ENCODE measurements around the gene B3GAT1.
"Not testable (repeated sequence)": the region's sequence is repeated elsewhere in the genome, so short reads cannot be mapped to it uniquely, and the experiment has no call there.

B3GAT1 gene, protein sequence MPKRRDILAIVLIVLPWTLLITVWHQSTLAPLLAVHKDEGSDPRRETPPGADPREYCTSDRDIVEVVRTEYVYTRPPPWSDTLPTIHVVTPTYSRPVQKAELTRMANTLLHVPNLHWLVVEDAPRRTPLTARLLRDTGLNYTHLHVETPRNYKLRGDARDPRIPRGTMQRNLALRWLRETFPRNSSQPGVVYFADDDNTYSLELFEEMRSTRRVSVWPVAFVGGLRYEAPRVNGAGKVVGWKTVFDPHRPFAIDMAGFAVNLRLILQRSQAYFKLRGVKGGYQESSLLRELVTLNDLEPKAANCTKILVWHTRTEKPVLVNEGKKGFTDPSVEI

DNA sequence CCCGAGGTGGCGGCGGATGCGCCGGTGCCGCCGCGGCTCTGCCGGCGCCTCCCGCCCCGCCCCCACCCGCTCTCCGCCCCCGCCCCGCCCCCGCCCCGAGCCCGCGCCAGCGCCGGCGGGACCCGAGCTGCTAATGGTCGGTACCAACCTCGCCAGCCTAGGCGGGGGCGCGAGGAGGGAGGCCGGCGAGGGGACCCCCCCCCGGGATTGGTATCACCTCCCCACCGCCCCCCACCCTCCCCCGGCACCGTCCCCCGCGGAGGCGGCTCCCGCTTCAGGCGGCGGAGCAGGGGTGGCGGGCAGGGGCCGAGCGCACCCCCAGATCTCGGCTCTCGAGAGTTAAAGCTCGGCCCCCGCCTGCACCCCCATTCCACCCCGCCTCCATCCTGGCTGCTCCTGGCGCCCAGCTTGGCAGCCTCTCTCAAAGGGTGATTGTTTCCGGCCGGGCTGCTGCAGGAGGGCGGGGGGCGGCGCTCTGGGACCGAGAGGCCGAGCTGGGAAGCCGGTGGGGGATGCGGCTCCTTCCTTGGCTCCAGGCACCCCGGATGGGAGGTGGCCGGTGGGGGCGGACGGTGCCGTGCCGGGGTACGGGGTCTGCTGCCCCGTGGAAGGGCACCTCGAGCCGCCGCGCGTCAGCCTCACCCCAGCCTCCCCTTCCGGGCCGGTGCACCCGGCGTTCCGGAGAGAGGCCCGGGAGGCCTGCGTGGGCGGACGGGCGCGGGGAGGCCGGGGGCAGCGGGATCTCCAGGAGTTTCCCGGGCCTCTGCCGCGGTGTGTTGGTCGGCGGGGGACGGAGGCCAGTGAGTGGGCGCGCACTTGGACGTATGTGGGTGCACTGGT lies at the start of gene B3GAT1:
Gene B3GAT1 (minus strand): TSS at position 40 of the 840 bp plus-strand sequence. CDS start 24,583 bp downstream, outside the sequence.
- peak; percentile 59 for DNase-seq

DNA sequence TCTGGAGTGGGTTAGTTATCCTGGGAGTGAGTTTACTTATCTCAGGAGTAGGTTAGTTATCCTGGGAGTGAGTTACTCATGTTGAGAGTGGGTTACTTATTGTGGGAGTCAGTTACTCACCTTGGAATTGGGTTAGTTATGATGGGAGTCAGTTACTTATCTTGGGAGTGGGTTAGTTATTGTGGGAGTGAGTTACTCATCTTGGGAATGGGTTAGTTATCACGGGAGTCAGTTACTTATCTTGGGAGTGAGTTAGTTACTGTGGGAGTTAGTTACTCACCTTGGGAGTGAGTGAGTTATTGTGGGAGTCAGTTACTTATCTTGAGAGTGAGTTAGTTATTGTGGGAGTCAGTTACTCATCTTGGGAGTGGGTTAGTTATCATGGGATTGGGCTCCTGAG lies 49.6 kb upstream of the B3GAT1 start:
- DNase-seq: no peak

DNA sequence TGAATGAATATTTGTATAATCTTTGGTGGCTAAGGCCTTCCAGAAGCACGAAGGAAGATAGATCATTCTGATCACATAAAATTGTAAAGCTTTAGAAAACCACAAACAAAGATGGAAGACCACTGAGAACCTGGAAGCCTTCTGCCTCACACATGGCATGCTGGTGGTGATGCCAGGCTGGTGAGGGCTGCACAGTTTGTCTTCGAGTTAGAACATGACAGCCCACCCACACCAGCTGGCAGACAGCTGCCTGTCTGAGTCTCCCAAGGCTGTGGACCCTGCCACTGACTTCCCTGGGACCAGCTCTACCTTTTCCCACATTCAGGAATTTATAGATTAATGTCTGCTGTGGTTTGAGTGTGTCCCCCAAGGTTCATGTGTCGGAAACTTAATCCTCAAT lies 48.8 kb upstream of the B3GAT1 start:
- no peak for DNase-seq

DNA sequence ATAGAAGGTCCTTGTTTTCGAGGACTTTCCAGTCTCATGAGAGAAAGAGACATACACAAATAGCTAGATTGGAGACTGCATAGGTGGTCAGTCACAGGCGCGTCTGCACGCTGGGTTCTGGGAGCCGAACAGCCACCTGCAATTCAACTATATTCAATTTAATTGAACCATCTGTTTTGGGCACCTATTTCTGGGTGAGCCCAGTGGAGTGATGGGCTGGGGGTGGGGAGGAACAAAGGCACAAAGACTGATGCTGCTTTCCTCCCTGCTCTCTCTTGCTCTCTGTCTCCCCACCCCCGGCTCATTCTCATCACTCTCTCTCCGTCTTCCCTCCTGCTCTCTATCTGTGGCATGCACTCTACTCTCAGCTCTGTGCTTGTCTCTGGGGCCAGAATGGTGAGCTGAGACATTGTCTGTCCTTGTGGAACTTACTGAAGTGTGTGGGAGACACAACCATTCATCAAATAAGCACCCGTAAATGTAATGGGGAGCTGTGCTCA lies 48.1 kb upstream of the B3GAT1 start:
- DNase-seq: no peak

DNA sequence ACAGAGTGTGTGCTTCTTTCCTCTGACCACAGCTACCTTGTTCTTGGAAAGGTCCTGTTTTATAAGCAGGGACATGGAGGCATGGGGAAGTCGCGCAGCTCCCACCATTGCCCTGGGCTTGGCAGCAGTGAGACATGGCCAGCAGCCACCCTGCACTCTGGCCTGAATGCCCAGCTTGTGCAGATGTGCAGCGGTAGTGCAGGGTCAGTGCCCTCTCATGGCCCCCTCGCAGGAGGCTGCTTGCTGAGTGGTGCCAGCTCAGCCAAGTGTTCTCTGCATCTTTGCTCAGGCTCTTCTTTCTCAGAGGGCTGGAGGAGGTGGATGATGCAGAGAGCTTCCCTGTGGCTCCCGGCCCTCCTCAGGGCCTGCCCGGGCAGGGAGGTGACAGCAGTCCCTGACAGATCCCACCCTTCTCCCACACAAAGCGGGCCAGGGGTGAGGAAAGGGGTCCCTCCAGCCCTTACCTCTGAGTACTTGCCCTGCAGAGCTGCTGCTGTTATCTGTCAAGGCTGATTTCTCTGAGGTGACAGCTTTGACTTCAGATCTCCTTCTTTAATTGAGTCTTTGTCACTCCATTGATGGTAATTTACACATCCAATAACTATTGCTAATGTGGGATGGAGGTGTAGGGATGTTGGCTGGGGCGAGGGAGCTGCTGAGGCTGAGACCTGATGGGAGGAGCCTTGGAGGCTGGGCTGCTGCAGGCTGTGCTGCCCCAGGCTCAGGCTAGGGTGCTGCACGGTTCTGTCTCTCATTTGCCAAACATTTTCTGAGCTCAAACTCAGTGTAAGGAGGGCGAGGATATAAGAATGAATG lies 47.4 kb upstream of the B3GAT1 start:
- DNase-seq: no peak

DNA sequence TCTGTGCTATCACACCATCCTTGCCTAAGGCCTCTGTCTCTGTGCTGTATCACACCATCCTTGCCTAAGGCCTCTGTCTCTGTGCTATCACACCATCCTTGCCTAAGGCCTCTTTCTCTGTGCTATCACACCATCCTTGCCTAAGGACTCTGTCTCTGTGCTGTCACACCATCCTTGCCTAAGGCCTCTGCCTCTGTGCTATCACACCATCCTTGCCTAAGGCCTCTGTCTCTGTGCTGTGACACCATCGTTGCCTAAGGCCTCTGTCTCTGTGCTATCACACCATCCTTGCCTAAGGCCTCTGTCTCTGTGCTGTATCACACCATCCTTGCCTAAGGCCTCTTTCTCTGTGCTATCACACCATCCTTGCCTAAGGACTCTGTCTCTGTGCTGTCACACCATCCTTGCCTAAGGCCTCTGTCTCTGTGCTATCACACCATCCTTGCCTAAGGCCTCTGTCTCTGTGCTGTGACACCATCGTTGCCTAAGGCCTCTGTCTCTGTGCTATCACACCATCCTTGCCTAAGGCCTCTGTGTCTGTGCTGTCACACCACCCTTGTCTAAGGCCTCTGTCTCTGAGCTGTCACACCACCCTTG lies 45.5 kb upstream of the B3GAT1 start:
- DNase-seq: not testable (repeated sequence)

DNA sequence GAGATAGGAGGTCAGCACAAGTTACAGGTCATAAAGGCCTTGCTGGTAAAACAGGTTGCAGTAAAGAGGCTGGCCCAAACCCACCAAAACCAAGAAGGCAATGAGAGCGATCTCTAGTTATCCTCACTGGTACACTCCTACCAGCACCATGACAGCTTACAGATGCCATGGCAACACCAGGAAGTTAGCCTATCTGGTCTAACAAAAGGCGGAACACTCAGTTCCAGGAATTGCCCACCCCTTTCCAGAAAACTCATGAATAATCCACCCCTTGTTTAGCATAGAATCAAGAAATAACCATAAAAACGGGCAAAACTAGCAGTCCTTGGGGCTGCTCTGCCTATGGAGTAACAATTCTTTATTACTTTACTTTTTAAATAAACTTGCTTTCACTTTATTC lies 43.5 kb upstream of the B3GAT1 start:
- no peak for DNase-seq

DNA sequence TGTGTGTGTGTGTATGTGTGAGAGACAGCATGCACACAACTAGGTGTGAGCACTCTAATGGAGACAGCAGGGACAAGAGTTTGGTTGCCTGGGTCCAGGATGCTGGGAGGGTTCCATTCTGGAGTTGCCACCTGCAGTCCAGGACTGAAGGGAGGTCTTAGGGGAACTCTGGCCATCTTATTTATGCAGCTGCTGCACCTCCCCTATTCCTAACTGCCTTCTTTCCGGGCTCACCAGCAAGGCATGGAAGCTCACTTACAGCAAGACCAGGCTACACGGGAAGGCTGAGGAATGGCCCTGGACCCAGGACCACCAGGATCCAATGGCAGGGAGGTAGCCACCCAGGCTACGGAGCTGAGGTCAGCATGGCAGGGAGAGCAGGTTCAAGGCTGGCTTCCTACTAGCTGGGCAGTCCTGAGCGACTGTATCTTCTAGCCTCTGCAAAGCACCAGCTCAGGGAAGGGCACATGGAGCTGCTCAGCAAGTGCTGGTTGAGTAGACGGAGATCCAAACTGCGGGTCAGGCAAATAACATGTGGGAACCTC lies 42.2 kb upstream of the B3GAT1 start:
- DNase-seq: no peak

DNA sequence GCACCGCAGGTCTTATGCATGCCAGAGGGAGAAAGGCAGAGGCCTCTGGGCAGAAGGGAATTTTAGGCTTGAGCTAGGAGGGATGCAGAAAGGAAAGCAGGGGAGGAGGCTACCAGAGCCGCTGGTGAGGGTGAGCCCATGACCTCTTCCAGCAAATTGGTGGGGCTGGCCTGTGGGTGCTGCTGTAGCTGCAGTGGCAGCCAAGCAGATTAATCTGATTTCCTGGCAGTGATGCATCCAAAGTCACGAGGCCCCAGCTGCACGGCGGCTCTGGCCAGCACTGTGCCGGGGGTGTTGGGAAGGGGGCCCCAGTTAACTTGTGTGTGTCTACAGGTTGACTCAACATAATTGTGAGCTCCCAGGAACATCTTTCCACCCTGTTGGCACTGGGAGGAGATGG lies 41.4 kb upstream of the B3GAT1 start:
- no peak for DNase-seq

DNA sequence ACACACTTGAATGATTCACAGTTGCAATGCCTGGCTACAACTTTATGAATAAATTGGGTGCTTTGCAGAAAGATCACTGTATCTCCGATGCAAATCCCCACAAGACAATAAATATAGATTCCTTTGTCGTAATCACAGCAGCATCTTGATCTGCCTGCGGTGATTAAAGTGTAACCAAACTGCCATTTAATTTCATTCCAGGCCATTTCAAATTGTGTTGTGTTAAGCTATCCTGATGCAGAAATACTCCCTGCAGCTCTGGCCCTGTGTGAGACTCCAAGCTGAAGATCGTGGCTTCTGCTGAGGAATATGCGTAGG lies 40.8 kb upstream of the B3GAT1 start:
- no peak for DNase-seq

DNA sequence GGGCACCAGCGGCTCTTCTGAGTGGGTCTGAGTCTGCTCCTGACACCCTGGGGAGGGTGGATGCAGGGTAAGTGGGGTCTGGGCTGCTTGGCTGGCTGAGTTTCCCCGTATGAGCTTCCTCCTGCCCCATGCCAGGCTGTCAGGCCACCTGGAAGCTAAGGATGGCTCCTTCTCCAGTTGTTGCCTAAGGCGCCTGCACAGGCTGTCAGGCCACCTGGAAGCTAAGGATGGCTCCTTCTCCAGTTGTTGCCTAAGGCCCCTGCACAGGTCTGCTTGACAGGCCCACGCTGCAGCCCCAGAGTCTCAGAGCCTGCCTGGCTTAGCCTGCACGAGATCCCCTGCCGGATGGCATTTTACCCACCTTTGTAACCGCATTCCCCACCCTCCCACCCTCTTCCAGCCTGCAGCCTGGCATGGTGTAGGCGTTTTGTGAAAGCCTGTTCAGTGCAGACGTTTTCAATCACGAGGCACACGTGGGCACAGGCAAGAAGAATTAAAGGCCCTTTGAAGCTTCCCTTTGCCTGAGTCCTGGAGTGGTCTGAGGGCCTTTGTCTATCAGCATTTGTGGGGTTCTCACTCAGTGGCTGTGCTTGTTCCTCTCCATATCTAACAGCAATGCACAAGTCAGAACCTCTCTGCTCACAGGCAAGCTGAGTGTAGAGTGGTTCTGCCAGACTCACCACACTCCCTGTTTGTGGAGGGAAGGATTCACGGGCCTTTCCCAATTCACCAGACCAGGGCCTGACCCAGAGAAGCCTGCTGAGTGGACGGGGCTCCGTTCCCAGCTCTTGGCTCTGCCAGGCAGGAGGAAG lies 40.2 kb upstream of the B3GAT1 start:
- DNase-seq: no peak

DNA sequence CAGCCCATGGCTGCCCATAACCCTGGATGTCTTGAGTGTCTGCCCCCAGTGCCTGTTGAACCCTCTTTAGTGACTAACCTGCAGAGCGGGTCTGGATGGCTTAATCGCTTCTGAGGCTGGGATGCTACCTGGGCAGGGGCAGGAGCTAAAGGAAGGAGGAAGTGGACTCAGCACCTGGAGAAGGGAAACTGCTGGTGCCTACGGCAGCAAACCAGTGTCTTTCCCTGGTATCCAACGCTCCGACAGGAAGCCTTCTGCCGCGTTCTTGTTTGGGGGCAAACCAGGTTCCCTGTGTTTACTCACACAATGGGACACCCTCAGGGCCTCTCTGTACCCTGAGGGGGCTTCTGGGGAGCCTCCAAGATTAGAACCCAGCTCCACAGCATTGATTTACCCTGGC lies 38.1 kb upstream of the B3GAT1 start:
- no peak for DNase-seq

DNA sequence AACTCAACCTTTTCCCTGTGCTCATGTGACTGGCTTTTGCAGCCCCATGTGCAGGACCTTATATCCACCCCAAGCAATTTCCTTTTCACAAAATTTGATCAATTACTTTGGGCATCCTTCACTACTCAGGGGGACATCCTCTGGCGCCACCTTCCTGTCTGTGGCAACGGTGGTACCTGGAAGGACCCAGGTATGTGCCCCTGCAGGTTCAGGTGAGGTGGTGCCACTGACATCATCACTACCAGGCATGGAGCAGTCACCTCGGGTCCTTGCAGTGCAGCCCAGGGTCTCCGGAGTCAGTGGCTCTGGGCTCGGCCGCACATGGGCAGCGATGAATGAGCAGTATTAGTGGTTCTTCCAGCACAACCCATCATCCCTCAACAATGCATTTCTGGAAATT lies 37.7 kb upstream of the B3GAT1 start:
- DNase-seq: no peak

DNA sequence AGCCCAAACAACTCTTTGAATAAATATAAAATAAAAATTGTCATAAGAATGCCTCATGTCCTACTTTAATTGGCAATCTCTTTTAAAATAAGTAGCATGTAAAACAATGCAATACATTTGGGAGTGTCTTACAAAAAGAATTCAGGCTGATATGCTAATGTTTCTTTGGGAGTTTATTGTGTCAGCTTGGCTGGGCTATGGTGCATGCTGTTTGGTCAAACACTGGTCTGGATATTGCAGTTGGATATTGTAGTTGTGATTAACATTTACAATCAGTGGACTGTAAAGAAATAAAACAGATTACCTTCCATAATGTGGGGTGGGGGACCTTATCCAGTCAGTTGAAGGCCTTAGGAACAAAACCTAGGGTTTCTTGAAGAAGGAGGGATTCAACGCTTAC lies 37.0 kb upstream of the B3GAT1 start:
- DNase-seq: no peak

DNA sequence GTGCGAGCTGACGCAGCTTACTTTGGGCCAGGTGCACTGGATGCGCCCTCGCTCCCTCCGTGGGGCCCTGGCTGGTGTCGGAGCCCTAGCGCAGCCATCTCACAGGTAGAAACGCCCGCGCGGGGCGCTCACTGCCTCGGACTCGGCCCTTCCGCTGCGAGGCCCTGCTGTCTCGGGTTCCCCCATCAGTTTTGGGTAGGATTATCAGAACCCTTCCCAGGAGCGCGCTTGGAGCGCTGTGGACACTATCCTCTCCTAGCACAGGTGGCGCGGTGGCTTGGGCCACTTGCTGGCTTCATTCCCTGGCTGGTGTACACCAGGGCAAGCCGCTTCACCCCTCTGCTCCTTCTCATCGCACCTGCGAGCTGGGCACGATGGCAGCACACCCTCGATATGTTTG lies 35.7 kb upstream of the B3GAT1 start:
- DNase-seq: no peak

DNA sequence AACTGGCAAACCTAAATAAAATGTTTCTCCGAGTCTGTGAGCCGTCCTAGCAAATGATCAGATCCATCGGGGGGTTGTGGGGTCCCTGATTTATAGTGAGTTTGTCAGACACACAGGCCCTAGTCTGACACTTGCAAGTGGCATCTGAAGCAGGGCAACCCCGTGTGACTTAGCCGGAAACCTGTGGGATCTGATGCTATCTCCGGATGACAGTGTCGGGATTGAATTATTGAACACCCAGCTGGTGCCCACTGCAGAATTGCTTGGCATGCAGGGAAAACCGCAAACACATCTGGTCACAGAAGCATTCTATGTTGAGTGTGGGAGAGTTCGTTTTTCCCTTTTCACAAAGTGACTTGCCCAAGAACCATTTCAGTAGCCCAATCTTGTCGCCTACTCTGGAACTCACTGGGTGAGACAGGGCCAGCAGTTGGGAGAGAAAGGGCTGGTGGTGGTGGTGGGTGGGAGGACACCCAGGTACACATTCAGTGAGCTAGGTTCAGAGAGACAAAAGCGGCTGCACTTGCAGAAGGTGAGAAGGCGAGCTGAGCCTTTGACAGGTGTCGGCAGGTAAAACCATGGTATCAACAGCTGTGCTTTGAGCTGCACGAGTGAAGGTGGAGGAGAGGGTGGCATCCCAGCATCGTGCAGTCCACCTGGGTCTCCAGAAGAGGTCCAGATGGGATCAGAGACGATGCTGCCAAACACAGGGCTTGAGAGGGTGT lies 33.7 kb upstream of the B3GAT1 start:
- DNase-seq: no peak

DNA sequence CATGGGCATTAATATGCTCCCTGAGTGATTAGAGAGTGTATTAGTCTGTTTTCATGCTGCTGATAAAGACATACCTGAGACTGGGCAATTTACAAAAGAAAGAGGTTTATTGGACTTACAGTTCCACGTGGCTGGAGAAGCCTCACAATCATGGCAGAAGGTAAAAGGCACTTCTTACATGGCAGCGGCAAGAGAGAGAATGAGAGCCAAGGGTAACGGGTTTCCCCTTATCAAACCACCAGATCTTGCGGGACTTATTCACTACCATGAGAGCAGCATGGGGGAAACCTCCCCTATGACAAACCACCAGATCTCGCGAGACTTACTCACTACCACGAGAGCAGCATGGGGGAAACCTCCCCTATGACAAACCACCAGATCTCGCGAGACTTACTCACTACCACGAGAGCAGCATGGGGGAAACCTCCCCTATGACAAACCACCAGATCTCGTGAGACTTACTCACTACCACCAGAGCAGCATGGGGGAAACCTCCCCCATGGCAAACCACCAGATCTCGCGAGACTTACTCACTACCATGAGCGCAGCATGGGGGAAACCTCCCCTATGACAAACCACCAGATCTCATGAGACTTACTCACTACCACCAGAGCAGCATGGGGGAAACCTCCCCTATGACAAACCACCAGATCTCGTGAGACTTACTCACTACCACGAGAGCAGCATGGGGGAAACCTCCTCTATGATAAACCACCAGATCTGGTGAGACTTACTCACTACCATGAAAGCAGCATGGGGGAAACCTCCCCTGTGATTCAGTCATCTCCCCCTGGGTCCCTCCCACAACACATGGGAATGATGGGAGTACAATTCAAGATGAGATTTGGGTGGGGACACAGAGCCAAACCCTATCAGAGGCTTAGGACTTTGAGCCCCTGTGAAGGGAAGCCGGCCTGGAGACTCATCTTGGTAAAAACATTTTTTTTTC lies 32.4 kb upstream of the B3GAT1 start:
- not testable (repeated sequence) for DNase-seq

DNA sequence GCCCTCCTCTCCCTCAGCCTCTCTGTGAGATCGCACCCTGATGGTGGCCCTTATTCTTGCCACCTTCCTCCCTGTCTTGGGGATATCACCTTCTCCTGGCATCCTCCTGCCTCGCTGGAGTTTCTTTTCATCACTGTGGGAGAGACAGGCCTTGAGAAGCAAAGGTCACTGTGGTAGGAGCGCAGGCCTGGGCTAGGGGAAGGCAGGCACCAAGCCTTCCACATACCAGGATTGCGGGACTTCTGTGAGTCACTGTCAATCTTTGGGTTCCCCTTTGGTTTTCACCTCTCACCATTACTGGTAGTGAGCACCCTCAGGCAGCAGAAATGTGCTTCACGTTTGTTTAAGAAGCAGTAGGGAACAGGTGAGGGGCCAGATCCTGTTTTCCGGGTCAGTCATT lies 31.2 kb upstream of the B3GAT1 start:
- DNase-seq: no peak

DNA sequence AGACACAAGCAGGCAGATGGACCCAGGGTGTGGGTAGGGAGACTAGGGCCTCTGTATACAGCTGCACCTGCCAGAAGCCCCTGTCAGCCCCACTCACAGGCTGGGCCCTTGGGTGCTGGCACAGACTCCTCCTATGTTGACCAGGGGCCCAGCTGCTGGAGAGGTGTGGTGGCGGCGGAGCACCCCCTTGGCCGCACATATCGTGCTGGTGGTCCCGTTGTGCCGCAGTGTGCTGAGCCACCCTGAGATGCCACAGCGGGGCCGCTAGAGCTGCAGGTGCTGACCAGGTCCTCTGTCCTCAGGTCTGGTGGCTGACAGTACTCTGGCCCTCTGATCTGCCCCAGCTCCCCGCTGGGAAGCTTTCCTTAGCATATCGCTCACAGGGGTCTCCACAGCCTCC lies 30.2 kb upstream of the B3GAT1 start:
- no peak for DNase-seq

DNA sequence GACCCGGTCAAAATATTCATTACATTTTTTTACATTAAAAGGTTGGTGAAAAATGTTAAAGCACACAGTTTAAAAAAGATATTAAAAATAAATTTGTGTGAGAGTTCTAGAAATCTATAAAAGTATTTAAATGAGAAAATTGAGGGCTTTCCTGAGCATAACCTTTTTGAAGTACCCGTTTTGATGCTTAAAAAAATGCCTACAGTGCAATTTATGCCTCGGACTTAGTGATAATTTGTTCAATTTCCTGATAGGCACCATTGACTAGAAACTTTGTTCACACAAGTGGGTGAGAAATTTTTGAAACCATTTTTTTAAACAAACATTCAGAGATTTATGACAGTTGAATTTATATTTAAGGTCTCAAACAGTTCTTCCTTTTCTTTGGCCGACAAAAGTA lies 29.7 kb upstream of the B3GAT1 start:
- DNase-seq: no peak
